GM23338 (cell line): ENCODE data around the gene YIPF3. TPM values are rescaled to one million over a fixed set of nuclear protein-coding genes. Genes with fewer than 3 reads are reported as not detected.

Experiments
- ATAC-seq: fragments of 200-7000 bp; cut with Tn5 transposase; 3 replicates; pipeline ENCODE4 v1.9.1; 2020
- DNase-seq: peaks from one replicate; pipeline ENCODE4 v3.0.0-alpha.2; 2015; ENCODE audit warnings: low spot score
- H2AFZ ChIP-seq: fragments of 200-600 bp; sonication (generic); 2 replicates; pipeline ENCODE4 v1.8.0; 2016; ENCODE audit warnings: antibody characterized with exemption, mild to moderate bottlenecking, moderate library complexity
- H3F3A ChIP-seq: fragments of 200-600 bp; sonication (generic); replicated peaks from 2 replicates; pipeline ENCODE4 v1.8.0; 2017; ENCODE audit warnings: antibody characterized with exemption, mixed run types, low read depth
- H3K27ac ChIP-seq: fragments of 200-600 bp; sonication (generic); 2 replicates; pipeline ENCODE4 v1.6.1; 2016; ENCODE audit warnings: low read depth
- H3K27me3 ChIP-seq: fragments of 200-600 bp; sonication (generic); 2 replicates; pipeline ENCODE4 v1.8.0; 2016; ENCODE audit warnings: mild to moderate bottlenecking, mixed run types, moderate library complexity; ENCODE audit not compliant: insufficient read depth
- H3K36me3 ChIP-seq: fragments of 200-600 bp; sonication (generic); 2 replicates; pipeline ENCODE4 v1.8.0; 2016; ENCODE audit warnings: mild to moderate bottlenecking; ENCODE audit not compliant: insufficient read depth
- H3K4me1 ChIP-seq: fragments of 200-600 bp; sonication (generic); 2 replicates; pipeline ENCODE4 v1.8.0; 2016; ENCODE audit warnings: mild to moderate bottlenecking, moderate library complexity; ENCODE audit not compliant: insufficient read depth
- H3K4me2 ChIP-seq: fragments of 200-600 bp; sonication (generic); 2 replicates; pipeline ENCODE4 v1.7.1; 2017; ENCODE audit warnings: mixed run types
- H3K4me3 ChIP-seq: fragments of 200-600 bp; sonication (generic); 2 replicates; pipeline ENCODE4 v1.6.1; 2016; ENCODE audit warnings: mixed run types
- H3K79me2 ChIP-seq: fragments of 200-600 bp; sonication (generic); replicated peaks from 2 replicates; pipeline ENCODE4 v1.8.0; 2017; ENCODE audit warnings: mild to moderate bottlenecking; ENCODE audit not compliant: insufficient read depth
- H3K9me2 ChIP-seq: fragments of 200-600 bp; sonication (generic); 2 replicates; pipeline ENCODE4 v1.8.0; 2017; ENCODE audit not compliant: insufficient read depth
- H4K20me1 ChIP-seq: fragments of 200-600 bp; sonication (generic); replicated peaks from 2 replicates; pipeline ENCODE4 v1.8.0; 2017; ENCODE audit warnings: mild to moderate bottlenecking; ENCODE audit not compliant: insufficient read depth
- H3K27ac Mint-ChIP-seq: 2 replicates; pipeline ENCODE4 v1.8.0; 2020; ENCODE audit warnings: inconsistent platforms, mild to moderate bottlenecking, moderate library complexity, mixed read lengths
- H3K27me3 Mint-ChIP-seq: 3 replicates; pipeline ENCODE4 v1.8.0; 2022; ENCODE audit warnings: low read depth, mild to moderate bottlenecking, moderate library complexity, mixed read lengths, inconsistent platforms; ENCODE audit not compliant: insufficient read depth, poor library complexity
- H3K36me3 Mint-ChIP-seq: 3 replicates; pipeline ENCODE4 v1.8.0; 2021; ENCODE audit warnings: low read depth, mild to moderate bottlenecking, inconsistent platforms, moderate library complexity, mixed read lengths
- H3K4me1 Mint-ChIP-seq: 3 replicates; pipeline ENCODE4 v1.8.0; 2020; ENCODE audit warnings: mild to moderate bottlenecking, inconsistent platforms, mixed read lengths
- H3K4me3 Mint-ChIP-seq: 3 replicates; pipeline ENCODE4 v1.8.0; 2021; ENCODE audit warnings: moderate library complexity, mild to moderate bottlenecking, inconsistent platforms, mixed read lengths
- H3K9me3 Mint-ChIP-seq: 3 replicates; pipeline ENCODE4 v1.8.0; 2020; ENCODE audit warnings: moderate library complexity, mild to moderate bottlenecking, inconsistent platforms, mixed read lengths
- NANOG ChIP-seq: IDR thresholded peaks from 2 replicates; pipeline ENCODE4 v1.6.1; 2016; ENCODE audit warnings: antibody characterized with exemption, borderline replicate concordance
- POLR2AphosphoS5 ChIP-seq: IDR thresholded peaks from 2 replicates; pipeline ENCODE4 v1.6.1; 2016; ENCODE audit warnings: antibody characterized with exemption, low read depth
- polyA plus RNA-seq: library from polyadenylated mRNA; unstranded; fragments of >200 nt; fragmentation: Nextera tagmentation; extraction: Ambion mirVana; gene quantifications from 2 replicates; pipeline ENCODE4 v1.2.1, GENCODE V29; 2016
- small RNA-seq: library from RNA; depleted of rRNA; stranded (forward); fragments of <200 nt; gene quantifications from one replicate; pipeline ENCODE3, GENCODE V24; 2014; ENCODE audit warnings: low replicate concordance
- total RNA-seq: library from RNA; depleted of rRNA; stranded (reverse); fragments of >200 nt; shearing (Covaris generic); gene quantifications from 2 replicates; pipeline ENCODE4 v1.2.3, GENCODE V29; 2014; rRNA removed
- TF ChIP-seq, protein P1 (sequence below): IDR thresholded peaks from one replicate; pipeline ENCODE4 v1.6.1; 2018; ENCODE audit warnings: antibody characterized with exemption; ENCODE audit not compliant: unreplicated experiment

The YIPF3 gene
- total and polyA plus RNA-seq, 2 experiments from 2014 or later, result 64.4 to 94.3 TPM

DNA sequence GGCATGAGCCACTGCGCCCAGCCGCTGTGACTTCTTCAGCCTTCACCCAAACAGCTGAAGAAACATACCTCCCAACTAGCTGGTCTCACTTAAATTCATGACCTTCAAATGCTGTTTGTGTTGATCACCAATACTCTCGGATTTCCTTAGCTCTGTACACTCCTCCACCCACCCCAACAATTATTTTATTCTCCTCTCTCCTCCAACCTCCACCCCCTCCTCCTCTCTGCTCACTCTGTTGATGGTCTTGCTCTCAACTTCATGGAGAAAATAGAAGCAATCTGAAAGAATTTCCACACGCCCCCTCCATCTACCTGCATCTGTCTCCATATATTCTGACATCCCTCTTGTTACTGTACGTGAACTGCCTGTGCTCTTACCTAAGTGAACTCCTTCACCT lies 54.8 kb downstream of the YIPF3 start:
- Histone ChIP-seq H3K27me3 (peaks cover 11% of the 10 kb centered on the region), H2AFZ (no peak overlapping the region), H3K79me2 (no peaks in the 10 kb centered on the region), H3K4me1 (no peaks in the 10 kb centered on the region), H4K20me1 (no peaks in the 10 kb centered on the region; the same call in 1 of the 2 replicates), H3K36me3 (no peaks in the 10 kb centered on the region), H3K4me2 (no peak overlapping the region), H3K9me2 (no peaks in the 10 kb centered on the region), H3F3A (no peaks in the 10 kb centered on the region), H3K4me3 (no peak overlapping the region), H3K27ac (no peak overlapping the region)
- TF ChIP-seq POLR2AphosphoS5 (no peak), NANOG (no peak)
- TF ChIP-seq, protein P1, sequence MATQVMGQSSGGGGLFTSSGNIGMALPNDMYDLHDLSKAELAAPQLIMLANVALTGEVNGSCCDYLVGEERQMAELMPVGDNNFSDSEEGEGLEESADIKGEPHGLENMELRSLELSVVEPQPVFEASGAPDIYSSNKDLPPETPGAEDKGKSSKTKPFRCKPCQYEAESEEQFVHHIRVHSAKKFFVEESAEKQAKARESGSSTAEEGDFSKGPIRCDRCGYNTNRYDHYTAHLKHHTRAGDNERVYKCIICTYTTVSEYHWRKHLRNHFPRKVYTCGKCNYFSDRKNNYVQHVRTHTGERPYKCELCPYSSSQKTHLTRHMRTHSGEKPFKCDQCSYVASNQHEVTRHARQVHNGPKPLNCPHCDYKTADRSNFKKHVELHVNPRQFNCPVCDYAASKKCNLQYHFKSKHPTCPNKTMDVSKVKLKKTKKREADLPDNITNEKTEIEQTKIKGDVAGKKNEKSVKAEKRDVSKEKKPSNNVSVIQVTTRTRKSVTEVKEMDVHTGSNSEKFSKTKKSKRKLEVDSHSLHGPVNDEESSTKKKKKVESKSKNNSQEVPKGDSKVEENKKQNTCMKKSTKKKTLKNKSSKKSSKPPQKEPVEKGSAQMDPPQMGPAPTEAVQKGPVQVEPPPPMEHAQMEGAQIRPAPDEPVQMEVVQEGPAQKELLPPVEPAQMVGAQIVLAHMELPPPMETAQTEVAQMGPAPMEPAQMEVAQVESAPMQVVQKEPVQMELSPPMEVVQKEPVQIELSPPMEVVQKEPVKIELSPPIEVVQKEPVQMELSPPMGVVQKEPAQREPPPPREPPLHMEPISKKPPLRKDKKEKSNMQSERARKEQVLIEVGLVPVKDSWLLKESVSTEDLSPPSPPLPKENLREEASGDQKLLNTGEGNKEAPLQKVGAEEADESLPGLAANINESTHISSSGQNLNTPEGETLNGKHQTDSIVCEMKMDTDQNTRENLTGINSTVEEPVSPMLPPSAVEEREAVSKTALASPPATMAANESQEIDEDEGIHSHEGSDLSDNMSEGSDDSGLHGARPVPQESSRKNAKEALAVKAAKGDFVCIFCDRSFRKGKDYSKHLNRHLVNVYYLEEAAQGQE, result no peak
- ATAC-seq (no peak), DNase-seq (no peak)
- H3K4me3 Mint-ChIP-seq, result no peak overlapping the region
- H3K27me3 Mint-ChIP-seq, result peaks cover 14% of the 10 kb centered on the region
- H3K27ac Mint-ChIP-seq, result no peak overlapping the region
- peaks cover 1% of the 10 kb centered on the region; the same call in 1 of the 3 replicates for H3K4me1 Mint-ChIP-seq
- peaks cover under 1% of the 10 kb centered on the region; the same call in 2 of the 3 replicates for H3K9me3 Mint-ChIP-seq
- H3K36me3 Mint-ChIP-seq, result no peaks in the 10 kb centered on the region; the same call in 2 of the 3 replicates

Small RNAs within 50 kb of the gene (small RNA-seq; reads per million reads assigned to genes)
- gene RF00426 (not detected), gene RNU6-1113P (not detected)

Other genes starting within 250 kb of the YIPF3 start
- gene SLC22A7, start 218.7 kb downstream of the YIPF3 start, total RNA-seq, result not detected in 2 replicates
- gene SLC22A7, start 218.7 kb downstream of the YIPF3 start, polyA plus RNA-seq, result 0.14 and 0.31 TPM in 2 replicates
- 18.8 and 22.0 TPM in 2 replicates for gene CRIP3, start 208.1 kb downstream of the YIPF3 start, total RNA-seq
- 36.0 and 39.9 TPM in 2 replicates for gene CRIP3, start 208.1 kb downstream of the YIPF3 start, polyA plus RNA-seq
- 13.4 and 19.5 TPM in 2 replicates for gene ZNF318, start 147.3 kb downstream of the YIPF3 start, total RNA-seq
- 8.7 and 10.5 TPM in 2 replicates for gene ZNF318, start 147.3 kb downstream of the YIPF3 start, polyA plus RNA-seq
- 16.7 and 16.9 TPM in 2 replicates for gene ABCC10, start 89.4 kb downstream of the YIPF3 start, total RNA-seq
- gene ABCC10, start 89.4 kb downstream of the YIPF3 start, polyA plus RNA-seq, result 17.5 and 18.9 TPM in 2 replicates
- gene DLK2, start 61.4 kb downstream of the YIPF3 start, total RNA-seq, result 0.16 and 0.21 TPM in 2 replicates
- gene DLK2, start 61.4 kb downstream of the YIPF3 start, polyA plus RNA-seq, result 0.47 and 0.57 TPM in 2 replicates
- 33.3 and 34.3 TPM in 2 replicates for gene TJAP1, start 39.4 kb downstream of the YIPF3 start, total RNA-seq
- gene TJAP1, start 39.4 kb downstream of the YIPF3 start, polyA plus RNA-seq, result 16.9 and 17.6 TPM in 2 replicates
- 0.08 and 0.59 TPM in 2 replicates for gene LRRC73, start 6.6 kb downstream of the YIPF3 start, total RNA-seq
- 0.26 TPM in 1 of 2 replicates, not detected in the other for gene LRRC73, start 6.6 kb downstream of the YIPF3 start, polyA plus RNA-seq
- 18.1 and 26.6 TPM in 2 replicates for gene POLR1C, start 163 bp upstream of the YIPF3 start, total RNA-seq
- gene POLR1C, start 163 bp upstream of the YIPF3 start, polyA plus RNA-seq, result 47.0 and 48.9 TPM in 2 replicates
- 77.4 and 95.2 TPM in 2 replicates for gene XPO5, start 59.1 kb upstream of the YIPF3 start, total RNA-seq
- 28.4 and 28.5 TPM in 2 replicates for gene XPO5, start 59.1 kb upstream of the YIPF3 start, polyA plus RNA-seq
- 7.9 and 9.4 TPM in 2 replicates for gene POLH, start 59.3 kb upstream of the YIPF3 start, total RNA-seq
- 4.2 and 5.8 TPM in 2 replicates for gene POLH, start 59.3 kb upstream of the YIPF3 start, polyA plus RNA-seq
- gene GTPBP2, start 112.3 kb upstream of the YIPF3 start, total RNA-seq, result 46.4 and 55.9 TPM in 2 replicates
- gene GTPBP2, start 112.3 kb upstream of the YIPF3 start, polyA plus RNA-seq, result 14.9 and 17.5 TPM in 2 replicates
- 39.6 and 51.7 TPM in 2 replicates for gene MAD2L1BP, start 118.9 kb upstream of the YIPF3 start, total RNA-seq
- 26.6 and 27.2 TPM in 2 replicates for gene MAD2L1BP, start 118.9 kb upstream of the YIPF3 start, polyA plus RNA-seq
- 0.10 TPM in 1 of 2 replicates, not detected in the other for gene RSPH9, start 128.1 kb upstream of the YIPF3 start, total RNA-seq
- 0.38 and 0.39 TPM in 2 replicates for gene RSPH9, start 128.1 kb upstream of the YIPF3 start, polyA plus RNA-seq
- 51.7 and 62.7 TPM in 2 replicates for gene MRPS18A, start 170.9 kb upstream of the YIPF3 start, total RNA-seq
- 58.6 and 58.9 TPM in 2 replicates for gene MRPS18A, start 170.9 kb upstream of the YIPF3 start, polyA plus RNA-seq